Cortex of kidney (tissue), 1 donor: Measurements from ENCODE around the gene CPOX.
"Not testable (repeated sequence)": the region's sequence is repeated elsewhere in the genome, so short reads cannot be mapped to it uniquely, and the experiment has no call there.

ENCODE experiments used
- DNase-seq: peaks from one replicate; lab custom pipeline; 2025; lab: John Stamatoyannopoulos, UW

The CPOX gene

GRCh38 chr3:98593046-98593936 is at the start of gene CPOX:
Gene CPOX, minus strand, starts transcription at chr3:98593611. Its CDS starts 107 bp downstream, at chr3:98593504.
- DNase-seq = peak; percentile 9

- DNase-seq = not testable (repeated sequence)
These were observed 49.4 kb upstream of the CPOX start for GRCh38 chr3:98642769-98643168.

- not testable (repeated sequence) for DNase-seq
These were observed 48.3 kb upstream of the CPOX start for GRCh38 chr3:98641756-98642155.

GRCh38 chr3:98638515-98638914 is 45.1 kb upstream of the CPOX start:
- not testable (repeated sequence) for DNase-seq

GRCh38 chr3:98630416-98630815 is 37.0 kb upstream of the CPOX start:
- no peak for DNase-seq

- DNase-seq = no peak
These were observed 34.9 kb upstream of the CPOX start for GRCh38 chr3:98628317-98628716.

GRCh38 chr3:98626151-98626550 is 32.7 kb upstream of the CPOX start:
- no peak for DNase-seq

- DNase-seq = no peak
These were observed 30.3 kb upstream of the CPOX start for GRCh38 chr3:98623572-98624280.

GRCh38 chr3:98617841-98618240 is 24.4 kb upstream of the CPOX start:
- DNase-seq = no peak

GRCh38 chr3:98613616-98614015 is 20.2 kb upstream of the CPOX start:
- DNase-seq = no peak

GRCh38 chr3:98612996-98613517 is 19.6 kb upstream of the CPOX start:
- DNase-seq = no peak

- no peak for DNase-seq
These were observed 19.2 kb upstream of the CPOX start for GRCh38 chr3:98612587-98612986.

- DNase-seq = no peak
These were observed 14.6 kb upstream of the CPOX start for GRCh38 chr3:98608029-98608428.

GRCh38 chr3:98603580-98603979 is 10.2 kb upstream of the CPOX start:
- no peak for DNase-seq

GRCh38 chr3:98602078-98602678 is 8.8 kb upstream of the CPOX start:
- no peak for DNase-seq

GRCh38 chr3:98601180-98601579 is 7.8 kb upstream of the CPOX start:
- DNase-seq = no peak

GRCh38 chr3:98600412-98601095 is 7.1 kb upstream of the CPOX start:
- no peak for DNase-seq

- DNase-seq = no peak
These were observed 6.4 kb upstream of the CPOX start for GRCh38 chr3:98599647-98600411.

GRCh38 chr3:98598492-98598891 is 5.1 kb upstream of the CPOX start:
- no peak for DNase-seq

GRCh38 chr3:98596541-98597500 is 3.4 kb upstream of the CPOX start:
- no peak for DNase-seq
